ENCODE data around the gene MAB21L1.

The MAB21L1 gene

DNA sequence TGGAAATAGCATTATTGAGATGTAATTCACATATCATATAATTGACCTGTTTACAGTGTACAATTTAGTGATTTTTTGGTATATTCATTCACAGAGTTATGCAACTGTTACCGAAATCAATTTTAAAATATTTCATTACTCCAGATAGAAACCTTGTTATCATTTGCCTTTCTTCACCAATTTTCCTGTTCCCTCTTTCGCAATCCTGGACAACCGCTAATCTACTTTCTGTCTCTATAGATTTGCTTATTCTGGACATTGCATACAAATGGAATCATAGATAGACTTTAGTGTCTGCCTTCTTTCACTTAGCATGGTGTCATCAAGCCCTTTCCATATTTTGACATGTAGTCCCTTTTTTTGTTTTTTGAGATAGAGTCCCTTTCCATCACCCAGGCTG, 19.2 kb downstream of the MAB21L1 start:
- no peak overlapping the region for H3K4ac ChIP-seq (ENCODE audit: low read depth, low read length)
- WGBS (ENCODE audit: extremely low coverage, insufficient coverage, insufficient read length) = no CpG with 5 or more reads among the region's 3 CpGs
- no peak overlapping the region for H3K9ac ChIP-seq (ENCODE audit: low read length)

DNA sequence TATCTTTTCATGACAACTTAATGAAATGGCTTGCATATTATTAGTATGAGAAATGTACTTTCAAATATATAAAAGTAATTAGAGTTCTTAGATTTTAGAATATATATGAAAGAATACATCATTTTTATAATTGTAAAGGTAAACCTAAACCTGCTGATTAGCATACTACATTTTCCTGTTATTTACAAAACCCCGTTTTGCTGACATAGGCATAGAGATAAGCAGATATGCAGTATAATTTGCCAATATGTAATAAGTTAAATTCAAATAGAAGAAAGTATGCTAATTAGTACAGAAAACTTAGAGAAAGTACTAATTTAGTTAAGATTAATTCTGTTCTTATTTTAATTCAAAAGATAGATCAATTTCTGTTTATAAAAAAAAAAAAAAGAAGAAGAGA, 21.5 kb downstream of the MAB21L1 start:
- Histone ChIP-seq H4K12ac (ENCODE audit: low read depth, low read length) (no peak overlapping the region), H3K18ac (ENCODE audit: low read length) (no peak overlapping the region), H2AFZ (ENCODE audit: insufficient read depth, low read length, poor library complexity) (no peak overlapping the region), H3K27ac (ENCODE audit: low read depth, low read length) (no peak overlapping the region), H2BK5ac (ENCODE audit: low read depth, low read length, poor library complexity) (no peak overlapping the region), H2AK5ac (ENCODE audit: low read length) (no peak overlapping the region), H2BK12ac (ENCODE audit: low read length) (no peak overlapping the region), H3K36me3 (ENCODE audit: control insufficient read depth in 1 of 2, insufficient read depth in 2 of 2, low read length in 2 of 2) (no peaks in the 10 kb centered on the region), H3K9ac (ENCODE audit: low read length) (no peak overlapping the region), H3K79me1 (ENCODE audit: low read length) (no peaks in the 10 kb centered on the region), H3K4ac (ENCODE audit: low read depth, low read length) (no peak overlapping the region), H3K4me1 (ENCODE audit: control insufficient read depth in 1 of 2, insufficient read depth in 2 of 2, low read length in 2 of 2) (no peaks in the 10 kb centered on the region), H3K4me3 (ENCODE audit: low read depth, low read length) (no peak overlapping the region), H3K79me2 (ENCODE audit: control insufficient read depth, insufficient read depth, low read length, poor library complexity) (no peaks in the 10 kb centered on the region), H3K23ac (ENCODE audit: low read length) (no peak overlapping the region), H3K27me3 (ENCODE audit: insufficient read depth, low read length) (no peaks in the 10 kb centered on the region), H4K8ac (ENCODE audit: low read depth, low read length) (no peak overlapping the region), H3K9me3 (ENCODE audit: insufficient read depth, low read depth, low read length) (no peaks in the 10 kb centered on the region), H2BK120ac (ENCODE audit: insufficient read depth, low read length, poor library complexity) (no peak overlapping the region), H3K14ac (ENCODE audit: low read length) (no peak overlapping the region), H3K4me2 (ENCODE audit: low read length) (no peak overlapping the region), H4K91ac (ENCODE audit: low read depth, low read length) (no peak overlapping the region)
- WGBS (ENCODE audit: extremely low coverage, insufficient coverage, insufficient read length) = no CpG with 5 or more reads among the region's 1 CpG
- DNase-seq = no peak

More for the DNA sequence above, 19.2 kb downstream of the MAB21L1 start:
- Histone ChIP-seq H3K4me2 (ENCODE audit: low read length) (no peak overlapping the region), H4K12ac (ENCODE audit: low read depth, low read length) (no peak overlapping the region), H3K36me3 (ENCODE audit: control insufficient read depth in 1 of 2, insufficient read depth in 2 of 2, low read length in 2 of 2) (no peaks in the 10 kb centered on the region), H3K79me1 (ENCODE audit: low read length) (no peaks in the 10 kb centered on the region), H3K79me2 (ENCODE audit: control insufficient read depth, insufficient read depth, low read length, poor library complexity) (no peaks in the 10 kb centered on the region), H4K91ac (ENCODE audit: low read depth, low read length) (no peak overlapping the region), H2BK12ac (ENCODE audit: low read length) (no peak overlapping the region), H3K14ac (ENCODE audit: low read length) (no peak overlapping the region), H3K27me3 (ENCODE audit: insufficient read depth, low read length) (no peaks in the 10 kb centered on the region), H3K27ac (ENCODE audit: low read depth, low read length) (no peak overlapping the region), H2AK5ac (ENCODE audit: low read length) (no peak overlapping the region), H3K4me1 (ENCODE audit: control insufficient read depth in 1 of 2, insufficient read depth in 2 of 2, low read length in 2 of 2) (no peaks in the 10 kb centered on the region), H4K8ac (ENCODE audit: low read depth, low read length) (no peak overlapping the region), H3K18ac (ENCODE audit: low read length) (no peak overlapping the region), H2AFZ (ENCODE audit: insufficient read depth, low read length, poor library complexity) (no peak overlapping the region), H3K9me3 (ENCODE audit: insufficient read depth, low read depth, low read length) (no peaks in the 10 kb centered on the region), H3K23ac (ENCODE audit: low read length) (no peak overlapping the region), H3K4me3 (ENCODE audit: low read depth, low read length) (no peak overlapping the region), H2BK5ac (ENCODE audit: low read depth, low read length, poor library complexity) (no peak overlapping the region), H2BK120ac (ENCODE audit: insufficient read depth, low read length, poor library complexity) (no peak overlapping the region)
- DNase-seq = no peak

DNA sequence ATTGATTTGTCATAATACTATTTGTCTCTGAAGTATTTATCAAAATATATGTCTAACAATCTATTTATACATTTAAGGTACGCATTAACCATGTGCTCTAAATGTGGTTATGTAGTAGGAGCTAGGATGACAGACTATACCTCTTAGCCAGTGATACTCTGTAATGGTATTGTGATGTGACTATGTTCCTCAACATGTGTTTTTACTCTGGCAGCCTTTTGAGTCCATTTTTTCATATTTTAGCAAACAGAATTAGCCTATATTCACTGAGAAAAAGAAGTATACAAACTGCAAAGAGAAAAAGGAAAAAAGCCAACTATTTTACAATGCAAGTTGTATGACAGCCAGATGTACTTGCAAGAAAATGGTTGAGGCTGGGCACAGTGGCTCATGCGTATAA, 26.7 kb downstream of the MAB21L1 start:
- H3K27me3 ChIP-seq (ENCODE audit: insufficient read depth, low read length) = no peaks in the 10 kb centered on the region
- H2AK5ac ChIP-seq (ENCODE audit: low read length) = no peak overlapping the region
- H2BK5ac ChIP-seq (ENCODE audit: low read depth, low read length, poor library complexity) = no peak overlapping the region
- no peak overlapping the region for H4K12ac ChIP-seq (ENCODE audit: low read depth, low read length)
- no peak overlapping the region for H2AFZ ChIP-seq (ENCODE audit: insufficient read depth, low read length, poor library complexity)
- no CpG with 5 or more reads among the region's 2 CpGs for WGBS (ENCODE audit: extremely low coverage, insufficient coverage, insufficient read length)
- no peak for DNase-seq
- no peak overlapping the region for H4K8ac ChIP-seq (ENCODE audit: low read depth, low read length)
- no peak overlapping the region for H3K4me3 ChIP-seq (ENCODE audit: low read depth, low read length)
- no peak overlapping the region for H3K23ac ChIP-seq (ENCODE audit: low read length)
- no peak overlapping the region for H3K14ac ChIP-seq (ENCODE audit: low read length)
- H3K4me1 ChIP-seq (ENCODE audit: control insufficient read depth in 1 of 2, insufficient read depth in 2 of 2, low read length in 2 of 2) = no peaks in the 10 kb centered on the region
- H3K4me2 ChIP-seq (ENCODE audit: low read length) = no peak overlapping the region
- no peaks in the 10 kb centered on the region for H3K9me3 ChIP-seq (ENCODE audit: insufficient read depth, low read depth, low read length)
- H3K4ac ChIP-seq (ENCODE audit: low read depth, low read length) = no peak overlapping the region
- H3K18ac ChIP-seq (ENCODE audit: low read length) = no peak overlapping the region
- no peak overlapping the region for H3K9ac ChIP-seq (ENCODE audit: low read length)
- no peaks in the 10 kb centered on the region for H3K79me2 ChIP-seq (ENCODE audit: control insufficient read depth, insufficient read depth, low read length, poor library complexity)
- H3K36me3 ChIP-seq (ENCODE audit: control insufficient read depth in 1 of 2, insufficient read depth in 2 of 2, low read length in 2 of 2) = no peaks in the 10 kb centered on the region
- no peak overlapping the region for H2BK12ac ChIP-seq (ENCODE audit: low read length)
- H3K27ac ChIP-seq (ENCODE audit: low read depth, low read length) = no peak overlapping the region
- no peak overlapping the region for H2BK120ac ChIP-seq (ENCODE audit: insufficient read depth, low read length, poor library complexity)
- H4K91ac ChIP-seq (ENCODE audit: low read depth, low read length) = no peak overlapping the region
- H3K79me1 ChIP-seq (ENCODE audit: low read length) = no peaks in the 10 kb centered on the region

DNA sequence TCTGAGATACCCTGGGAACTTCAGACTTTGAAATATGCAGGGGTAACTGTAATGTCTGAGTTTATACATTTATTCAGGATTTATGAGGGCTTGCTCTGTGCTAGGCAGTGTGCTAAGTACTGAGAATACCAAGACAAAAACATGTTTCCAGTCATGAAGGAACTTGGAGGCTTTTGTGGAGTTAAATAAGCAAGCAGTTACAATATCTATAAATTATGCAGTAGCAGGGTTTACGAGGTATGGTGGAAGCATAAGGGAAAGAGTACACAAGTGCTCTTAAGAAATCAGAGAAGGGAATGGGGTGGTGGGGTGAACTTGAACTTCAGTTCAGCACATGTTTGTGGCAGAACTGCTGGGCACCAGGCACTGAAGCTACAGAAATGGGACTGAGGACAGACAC, 28.0 kb downstream of the MAB21L1 start:
- no peak overlapping the region for H4K12ac ChIP-seq (ENCODE audit: low read depth, low read length)
- H3K9ac ChIP-seq (ENCODE audit: low read length) = no peak overlapping the region
- no peak overlapping the region for H3K14ac ChIP-seq (ENCODE audit: low read length)
- no peaks in the 10 kb centered on the region for H3K4me1 ChIP-seq (ENCODE audit: control insufficient read depth in 1 of 2, insufficient read depth in 2 of 2, low read length in 2 of 2)
- no peak overlapping the region for H4K8ac ChIP-seq (ENCODE audit: low read depth, low read length)
- H2BK5ac ChIP-seq (ENCODE audit: low read depth, low read length, poor library complexity) = no peak overlapping the region
- no peak overlapping the region for H2AFZ ChIP-seq (ENCODE audit: insufficient read depth, low read length, poor library complexity)
- H2BK120ac ChIP-seq (ENCODE audit: insufficient read depth, low read length, poor library complexity) = no peak overlapping the region
- no peak overlapping the region for H3K23ac ChIP-seq (ENCODE audit: low read length)
- H4K91ac ChIP-seq (ENCODE audit: low read depth, low read length) = no peak overlapping the region
- no peak overlapping the region for H3K27ac ChIP-seq (ENCODE audit: low read depth, low read length)
- H3K27me3 ChIP-seq (ENCODE audit: insufficient read depth, low read length) = no peaks in the 10 kb centered on the region
- H3K36me3 ChIP-seq (ENCODE audit: control insufficient read depth in 1 of 2, insufficient read depth in 2 of 2, low read length in 2 of 2) = no peaks in the 10 kb centered on the region
- no peak overlapping the region for H3K18ac ChIP-seq (ENCODE audit: low read length)
- H3K4me3 ChIP-seq (ENCODE audit: low read depth, low read length) = no peak overlapping the region
- no peaks in the 10 kb centered on the region for H3K79me2 ChIP-seq (ENCODE audit: control insufficient read depth, insufficient read depth, low read length, poor library complexity)
- no peak overlapping the region for H3K4me2 ChIP-seq (ENCODE audit: low read length)
- H2AK5ac ChIP-seq (ENCODE audit: low read length) = no peak overlapping the region
- no CpG with 5 or more reads among the region's 1 CpG for WGBS (ENCODE audit: extremely low coverage, insufficient coverage, insufficient read length)
- no peak overlapping the region for H3K4ac ChIP-seq (ENCODE audit: low read depth, low read length)
- no peak overlapping the region for H2BK12ac ChIP-seq (ENCODE audit: low read length)
- no peak for DNase-seq
- no peaks in the 10 kb centered on the region for H3K79me1 ChIP-seq (ENCODE audit: low read length)
- H3K9me3 ChIP-seq (ENCODE audit: insufficient read depth, low read depth, low read length) = no peaks in the 10 kb centered on the region
